PC-9 (cell line): ENCODE data around the gene DAPK2. TPM values are rescaled to one million over a fixed set of nuclear protein-coding genes. Genes with fewer than 3 reads are reported as not detected.

ENCODE experiments used
- BruUV-seq: library from RNA; stranded (reverse); fragments of 400-500 nt; replicated peaks from 2 replicates; lab custom pipeline; 2021; lab: Mats Ljungman, UMichigan
- CTCF ChIA-PET: fragments of 300-600 bp; sonication (Branson Sonifier 250); formaldehyde crosslinking; loops from one replicate; lab custom pipeline; 2022; ENCODE audit warnings: antibody characterized with exemption; lab: Charles Lee
- POLR2A ChIA-PET: fragments of 300-600 bp; sonication (Branson Sonifier 250); formaldehyde crosslinking; loops from one replicate; lab custom pipeline; 2022; ENCODE audit warnings: antibody characterized with exemption; ENCODE audit not compliant: unreplicated experiment; lab: Charles Lee
- DNase-seq, 2 experiments: peaks; one replicate each; pipeline versions ENCODE4 v3.0.0 to v3.0.0-alpha.2; 2015 to 2022; ENCODE audit warnings: mixed read lengths in 1 of 2
- H2AFZ ChIP-seq: fragments of 200-600 bp; sonication (generic); 2 replicates; pipeline ENCODE4 v1.8.1; 2017; ENCODE audit warnings: antibody characterized with exemption
- H3F3A ChIP-seq: fragments of 200-600 bp; sonication (generic); 2 replicates; pipeline ENCODE4 v1.8.1; 2017; ENCODE audit warnings: antibody characterized with exemption, mild to moderate bottlenecking, low read depth; ENCODE audit not compliant: insufficient read depth
- H3K27ac ChIP-seq: fragments of 200-600 bp; sonication (generic); 2 replicates; pipeline ENCODE4 v1.6.1; 2016; ENCODE audit warnings: mixed run types
- H3K27me3 ChIP-seq: fragments of 200-600 bp; sonication (generic); 2 replicates; pipeline ENCODE4 v1.6.1; 2016; ENCODE audit warnings: low read depth, mixed run types; ENCODE audit not compliant: insufficient read depth
- H3K36me3 ChIP-seq: fragments of 200-600 bp; sonication (generic); 2 replicates; pipeline ENCODE4 v1.6.1; 2016; ENCODE audit warnings: low read depth, mixed run types
- H3K4me1 ChIP-seq: fragments of 200-600 bp; sonication (generic); replicated peaks from 2 replicates; pipeline ENCODE4 v1.6.1; 2016; ENCODE audit warnings: mixed run types; ENCODE audit not compliant: insufficient read depth
- H3K4me2 ChIP-seq: fragments of 200-600 bp; sonication (generic); 2 replicates; pipeline ENCODE4 v1.6.1; 2017; ENCODE audit warnings: mixed run types
- H3K4me3 ChIP-seq: fragments of 200-600 bp; sonication (generic); 2 replicates; pipeline ENCODE4 v1.6.1; 2016; ENCODE audit warnings: mixed run types
- H3K79me2 ChIP-seq: fragments of 200-600 bp; sonication (generic); 2 replicates; pipeline ENCODE4 v1.6.1; 2017; ENCODE audit warnings: low read depth, mixed run types
- H3K9me2 ChIP-seq: fragments of 200-600 bp; sonication (generic); 2 replicates; pipeline ENCODE4 v1.8.1; 2017; ENCODE audit warnings: mild to moderate bottlenecking; ENCODE audit not compliant: insufficient read depth
- H3K9me3 ChIP-seq: fragments of 200-600 bp; sonication (generic); 2 replicates; pipeline ENCODE4 v1.8.1; 2016; ENCODE audit warnings: low read depth; ENCODE audit not compliant: insufficient read depth
- H4K20me1 ChIP-seq: fragments of 200-600 bp; sonication (generic); 2 replicates; pipeline ENCODE4 v1.8.1; 2017; ENCODE audit not compliant: insufficient read depth
- EZH2 ChIP-seq: fragments of 200-600 bp; sonication (generic); IDR thresholded peaks from 2 replicates; pipeline ENCODE4 v1.8.0; 2017; ENCODE audit warnings: antibody characterized with exemption, low read depth
- intact Hi-C: fragments of 100-400 bp; cut with micrococcal nuclease; formaldehyde crosslinking; loops from one replicate; pipeline ENCODE4 v1.10.0; 2022; ENCODE audit not compliant: unreplicated experiment
- total RNA-seq: library from RNA; stranded (reverse); gene quantifications from 2 replicates; pipeline ENCODE4 v1.2.3, GENCODE V29; 2021
- TF ChIP-seq, protein P1 (sequence below): fragments of 200-600 bp; sonication (generic); conservative IDR thresholded peaks from 2 replicates; pipeline ENCODE4 v1.6.1; 2017; ENCODE audit warnings: mixed run types, antibody characterized with exemption, mild to moderate bottlenecking, moderate library complexity

The DAPK2 gene
- total RNA-seq, 1 experiment from 2014 or later = 11.0 TPM

DNA sequence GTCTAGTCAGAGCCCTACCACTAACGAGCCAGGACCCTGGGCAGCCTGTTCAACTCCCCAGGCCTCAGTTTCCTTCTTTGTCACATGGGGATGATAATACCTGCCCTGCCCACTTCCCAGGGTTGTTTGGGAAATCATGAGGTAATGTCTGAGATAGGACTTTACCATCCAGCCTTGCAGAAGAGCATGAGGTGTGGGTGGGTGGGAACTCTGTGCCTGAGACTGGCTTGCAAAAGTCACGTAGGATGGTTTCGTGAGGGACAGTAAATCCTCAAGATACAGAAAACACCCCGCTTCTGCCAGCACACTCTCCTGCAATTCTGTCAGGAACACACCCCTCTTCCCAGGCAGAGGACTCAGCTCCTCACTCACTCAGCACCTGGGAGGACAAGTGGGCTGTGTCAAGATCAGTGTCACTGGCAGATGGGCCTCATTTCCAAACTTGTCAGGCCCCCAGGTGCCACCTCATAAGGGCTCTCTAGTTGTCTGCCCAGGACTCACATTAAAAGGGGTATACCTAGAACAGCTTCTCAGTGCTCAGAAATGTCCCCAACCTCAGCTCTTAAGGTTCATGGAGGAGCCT is 58.4 kb downstream of the DAPK2 start:
- TF ChIP-seq, protein P1, sequence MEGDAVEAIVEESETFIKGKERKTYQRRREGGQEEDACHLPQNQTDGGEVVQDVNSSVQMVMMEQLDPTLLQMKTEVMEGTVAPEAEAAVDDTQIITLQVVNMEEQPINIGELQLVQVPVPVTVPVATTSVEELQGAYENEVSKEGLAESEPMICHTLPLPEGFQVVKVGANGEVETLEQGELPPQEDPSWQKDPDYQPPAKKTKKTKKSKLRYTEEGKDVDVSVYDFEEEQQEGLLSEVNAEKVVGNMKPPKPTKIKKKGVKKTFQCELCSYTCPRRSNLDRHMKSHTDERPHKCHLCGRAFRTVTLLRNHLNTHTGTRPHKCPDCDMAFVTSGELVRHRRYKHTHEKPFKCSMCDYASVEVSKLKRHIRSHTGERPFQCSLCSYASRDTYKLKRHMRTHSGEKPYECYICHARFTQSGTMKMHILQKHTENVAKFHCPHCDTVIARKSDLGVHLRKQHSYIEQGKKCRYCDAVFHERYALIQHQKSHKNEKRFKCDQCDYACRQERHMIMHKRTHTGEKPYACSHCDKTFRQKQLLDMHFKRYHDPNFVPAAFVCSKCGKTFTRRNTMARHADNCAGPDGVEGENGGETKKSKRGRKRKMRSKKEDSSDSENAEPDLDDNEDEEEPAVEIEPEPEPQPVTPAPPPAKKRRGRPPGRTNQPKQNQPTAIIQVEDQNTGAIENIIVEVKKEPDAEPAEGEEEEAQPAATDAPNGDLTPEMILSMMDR = no peak
- TF ChIP-seq EZH2 = no peak
- no peaks in the 10 kb centered on the region for H3K36me3 ChIP-seq
- H3F3A ChIP-seq = no peaks in the 10 kb centered on the region
- H3K79me2 ChIP-seq = no peaks in the 10 kb centered on the region
- no peaks in the 10 kb centered on the region for H3K27me3 ChIP-seq
- no TSS peak for BruUV-seq
- ChIA-PET POLR2A (no interaction called here), CTCF (no interaction called here)
- no peak overlapping the region for H3K4me3 ChIP-seq
- H3K4me1 ChIP-seq = no peaks in the 10 kb centered on the region
- DNase-seq = no peak
- H3K4me2 ChIP-seq = no peak overlapping the region
- no peaks in the 10 kb centered on the region for H4K20me1 ChIP-seq
- no peaks in the 10 kb centered on the region for H3K9me2 ChIP-seq
- H3K9me3 ChIP-seq = no peaks in the 10 kb centered on the region
- no peak overlapping the region for H2AFZ ChIP-seq
- intact Hi-C loops = no loop called here
- H3K27ac ChIP-seq = no peak overlapping the region

DNA sequence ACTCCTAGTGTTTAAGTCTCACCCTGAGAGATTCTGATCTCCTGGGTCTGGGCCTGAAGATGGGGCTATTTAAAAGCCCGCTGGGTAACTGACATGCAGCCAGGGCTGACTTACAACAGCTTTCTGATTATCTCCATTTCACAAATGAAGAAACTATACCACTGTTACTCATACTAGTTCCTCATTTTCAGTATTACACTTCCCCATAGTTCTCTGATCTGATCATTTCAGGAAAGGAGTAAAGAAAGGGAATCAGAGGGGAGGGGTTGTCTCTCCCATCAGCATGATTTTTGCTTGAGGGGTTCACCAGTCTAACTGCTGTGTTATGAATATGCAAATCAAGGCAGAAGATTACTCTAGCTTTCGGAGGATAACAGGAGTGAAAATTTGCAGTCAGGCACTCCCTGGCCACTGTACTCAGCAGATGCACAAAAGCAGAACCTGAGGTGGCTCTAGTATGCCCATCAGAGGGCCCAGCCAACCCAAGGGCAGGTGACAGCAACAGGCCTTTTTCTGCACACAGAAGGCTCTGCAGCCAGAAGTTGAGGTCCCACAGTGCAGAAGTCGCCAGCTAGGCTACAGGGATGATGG is 59.4 kb downstream of the DAPK2 start:
- TF ChIP-seq, protein P1 = no peak
- TF ChIP-seq EZH2 = no peak
- POLR2A ChIA-PET = no interaction called here

DNA sequence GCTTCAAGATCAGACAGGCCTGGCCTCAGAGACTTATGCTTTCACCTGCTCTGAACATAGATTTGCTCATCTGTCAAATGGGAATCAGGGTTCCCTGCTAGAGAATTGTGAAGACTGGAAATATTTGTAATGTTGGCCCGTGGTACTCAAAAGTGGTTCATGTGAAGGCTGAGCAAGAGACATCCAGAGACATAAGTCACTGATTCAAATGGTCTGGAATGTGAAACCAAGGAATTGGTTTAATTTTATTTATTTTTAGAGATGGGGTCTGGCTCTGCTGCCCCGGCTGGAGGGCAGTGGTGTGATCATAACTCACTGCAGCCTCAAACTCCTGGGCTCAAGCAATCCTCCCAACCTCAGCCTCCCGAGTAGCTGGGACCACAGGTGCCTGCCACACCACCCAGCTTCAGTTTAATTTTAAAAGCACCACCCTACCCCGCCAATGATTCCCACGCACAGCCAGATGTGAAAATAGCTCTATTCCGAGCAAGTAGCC is 60.1 kb downstream of the DAPK2 start:
- H3K27ac ChIP-seq = no peak overlapping the region
- no TSS peak for BruUV-seq
- no peak overlapping the region for H2AFZ ChIP-seq
- ChIA-PET CTCF (no interaction called here), POLR2A (no interaction called here)
- H4K20me1 ChIP-seq = no peaks in the 10 kb centered on the region
- intact Hi-C loops = no loop called here
- H3K27me3 ChIP-seq = no peaks in the 10 kb centered on the region
- H3K9me2 ChIP-seq = no peaks in the 10 kb centered on the region
- H3K9me3 ChIP-seq = no peaks in the 10 kb centered on the region
- H3K79me2 ChIP-seq = no peaks in the 10 kb centered on the region
- no peak overlapping the region for H3K4me3 ChIP-seq
- H3K36me3 ChIP-seq = no peaks in the 10 kb centered on the region
- H3K4me2 ChIP-seq = no peak overlapping the region
- TF ChIP-seq EZH2 = no peak
- TF ChIP-seq, protein P1 = no peak
- no peak for DNase-seq
- no peaks in the 10 kb centered on the region for H3K4me1 ChIP-seq
- H3F3A ChIP-seq = no peaks in the 10 kb centered on the region

More for the DNA sequence above, 59.4 kb downstream of the DAPK2 start:
- no peak overlapping the region for H3K4me3 ChIP-seq
- no peak overlapping the region for H2AFZ ChIP-seq
- no peaks in the 10 kb centered on the region for H3K36me3 ChIP-seq
- no peaks in the 10 kb centered on the region for H3K4me1 ChIP-seq
- no peaks in the 10 kb centered on the region for H3F3A ChIP-seq
- H3K79me2 ChIP-seq = no peaks in the 10 kb centered on the region
- no peak overlapping the region for H3K27ac ChIP-seq
- intact Hi-C loops = no loop called here
- CTCF ChIA-PET = no interaction called here
- no peaks in the 10 kb centered on the region for H3K27me3 ChIP-seq
- BruUV-seq = no TSS peak
- peak in 1 of 2 experiments; percentile 54 for DNase-seq
- H3K9me3 ChIP-seq = no peaks in the 10 kb centered on the region
- H3K4me2 ChIP-seq = no peak overlapping the region
- H4K20me1 ChIP-seq = no peaks in the 10 kb centered on the region
- H3K9me2 ChIP-seq = no peaks in the 10 kb centered on the region
